Subcutaneous abdominal adipose tissue (tissue), 5 donors: ENCODE data around the gene ATOSB.
A peak's percentile ranks its signal among the peaks of the same experiment; 100 is the strongest.

Source experiments
- H3K27ac ChIP-seq: one replicate; pipeline ENCODE4 v1.7.0; 2013; ENCODE audit warnings: low read depth, mild to moderate bottlenecking, inconsistent platforms, low read length, moderate library complexity
- H3K27me3 ChIP-seq, 5 donors: one replicate each; pipeline ENCODE4 v1.7.0; 2013; ENCODE audit warnings: low read length in 5 of 5, inconsistent platforms in 1 of 5; ENCODE audit not compliant: control insufficient read depth in 5 of 5, insufficient read depth in 4 of 5
- H3K36me3 ChIP-seq, 5 donors: one replicate each; pipeline ENCODE4 v1.7.0; 2013; ENCODE audit warnings: low read length in 5 of 5; ENCODE audit not compliant: control insufficient read depth in 5 of 5, insufficient read depth in 5 of 5
- H3K4me1 ChIP-seq, 5 donors: one replicate each; pipeline ENCODE4 v1.7.0; 2013; ENCODE audit warnings: low read length in 5 of 5, mild to moderate bottlenecking in 3 of 5, moderate library complexity in 1 of 5; ENCODE audit not compliant: control insufficient read depth in 5 of 5, insufficient read depth in 5 of 5
- H3K4me3 ChIP-seq, 5 donors: one replicate each; pipeline ENCODE4 v1.7.0; 2013; ENCODE audit warnings: low read length in 5 of 5, low read depth in 1 of 5
- H3K9ac ChIP-seq, 5 donors: one replicate each; pipeline ENCODE4 v1.7.0; 2013; ENCODE audit warnings: low read length in 5 of 5, mild to moderate bottlenecking in 4 of 5, moderate library complexity in 3 of 5
- H3K9me3 ChIP-seq, 5 donors: one replicate each; pipeline ENCODE4 v1.7.0; 2013; ENCODE audit warnings: low read length in 5 of 5; ENCODE audit not compliant: control insufficient read depth in 5 of 5
- donor health status: healthy.
- donor health status: healthy.
- donor health status: healthy.
- donor health status: healthy.
- donor health status: healthy.

The ATOSB gene

GRCh38 chr9:35105571-35106342 lies 9.9 kb downstream of the ATOSB start:
- Histone ChIP-seq H3K36me3 (peaks cover 0 to 58% (median 51%) of the 10 kb centered on the region in 5 donors), H3K4me1 (peaks cover 19 to 49% (median 42%) of the 10 kb centered on the region in 5 donors), H3K27me3 (no peaks in the 10 kb centered on the region), H3K4me3 (no peak overlapping the region), H3K9ac (no peak overlapping the region), H3K27ac (no peak overlapping the region), H3K9me3 (no peaks in the 10 kb centered on the region)

DNA sequence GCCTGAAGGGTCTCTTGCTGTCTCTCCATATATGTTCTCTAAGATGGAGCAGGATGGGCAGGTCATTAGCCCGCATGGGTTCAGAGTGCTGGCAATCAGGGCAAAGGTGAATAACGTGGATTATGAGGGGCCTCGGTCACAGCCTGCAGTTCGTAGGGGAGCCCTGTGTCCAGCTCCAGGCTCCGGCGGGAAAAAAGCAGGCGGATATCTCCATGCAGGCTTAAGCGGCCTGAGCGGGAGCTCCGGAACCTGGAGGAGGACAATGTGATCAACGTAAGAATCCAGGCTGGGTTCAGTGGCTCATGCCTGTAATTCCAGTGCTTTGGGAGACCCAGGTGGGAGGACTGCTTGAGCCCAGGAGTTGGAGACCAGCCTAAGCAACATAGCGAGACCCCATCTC lies 10.5 kb downstream of the ATOSB start:
- no peaks in the 10 kb centered on the region for H3K9me3 ChIP-seq
- H3K9ac ChIP-seq, result no peak overlapping the region
- no peak overlapping the region for H3K27ac ChIP-seq
- H3K4me1 ChIP-seq, result peaks cover 16 to 43% (median 36%) of the 10 kb centered on the region in 5 donors
- no peaks in the 10 kb centered on the region for H3K27me3 ChIP-seq
- no peak overlapping the region for H3K4me3 ChIP-seq
- peaks cover 0 to 64% (median 57%) of the 10 kb centered on the region in 5 donors for H3K36me3 ChIP-seq

GRCh38 chr9:35104586-35104985 lies 11.1 kb downstream of the ATOSB start:
- Histone ChIP-seq H3K4me1 (peaks cover 16 to 37% (median 32%) of the 10 kb centered on the region in 5 donors), H3K27ac (peak overlapping the region; percentile 89), H3K9me3 (no peaks in the 10 kb centered on the region), H3K36me3 (peaks cover 0 to 69% (median 62%) of the 10 kb centered on the region in 5 donors), H3K9ac (peak overlapping the region in 1 of 5 donors; percentile 92), H3K4me3 (no peak overlapping the region), H3K27me3 (no peaks in the 10 kb centered on the region)

- Histone ChIP-seq H3K4me3 (peak overlapping the region; percentile 69 to 93 (median 76)), H3K27ac (peak overlapping the region; percentile 89), H3K9me3 (no peaks in the 10 kb centered on the region), H3K9ac (peak overlapping the region; percentile 20 to 95 (median 92)), H3K36me3 (peaks cover 0 to 73% (median 63%) of the 10 kb centered on the region in 5 donors), H3K4me1 (peaks cover 16 to 29% (median 26%) of the 10 kb centered on the region in 5 donors), H3K27me3 (no peaks in the 10 kb centered on the region)
Measured at GRCh38 chr9:35103660-35104191, 11.9 kb downstream of the ATOSB start.

- Histone ChIP-seq H3K27me3 (no peaks in the 10 kb centered on the region), H3K36me3 (peaks cover 0 to 66% (median 56%) of the 10 kb centered on the region in 5 donors), H3K4me1 (peaks cover 16 to 26% (median 26%) of the 10 kb centered on the region in 5 donors), H3K27ac (peak within 1 kb of the TSS; percentile 89), H3K9me3 (no peaks in the 10 kb centered on the region), H3K9ac (peak within 1 kb of the TSS; percentile 91 to 95 (median 94)), H3K4me3 (peak within 1 kb of the TSS; percentile 74 to 93 (median 89))
Measured at GRCh38 chr9:35102769-35103659, 12.6 kb downstream of the ATOSB start, which contains the start of gene STOML2. Gene STOML2, minus strand, starts transcription at chr9:35103131. Its CDS starts 37 bp downstream, at chr9:35103094.

DNA sequence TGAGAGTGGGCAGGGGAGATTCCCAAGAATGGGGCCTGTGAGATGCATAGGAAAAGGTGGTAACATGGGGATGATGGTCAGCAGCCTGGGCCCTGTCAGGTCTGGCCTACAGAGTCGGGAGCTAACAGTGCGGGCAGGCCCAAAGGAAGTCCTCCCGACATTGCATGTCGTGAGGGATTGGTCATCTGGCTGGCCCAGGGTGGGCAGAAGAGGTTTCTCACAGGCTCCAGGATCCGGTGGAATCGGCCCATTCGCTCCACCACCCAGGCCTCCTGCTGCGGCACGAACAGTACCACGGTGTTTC lies 13.2 kb downstream of the ATOSB start:
- Histone ChIP-seq H3K4me3 (peak overlapping the region; percentile 74 to 93 (median 89)), H3K27me3 (no peaks in the 10 kb centered on the region), H3K9ac (peak overlapping the region; percentile 91 to 95 (median 94)), H3K9me3 (no peaks in the 10 kb centered on the region), H3K36me3 (peaks cover 0 to 60% (median 51%) of the 10 kb centered on the region in 5 donors), H3K27ac (peak overlapping the region; percentile 89), H3K4me1 (peaks cover 16 to 26% (median 26%) of the 10 kb centered on the region in 5 donors)

- Histone ChIP-seq H3K27ac (no peak overlapping the region), H3K4me3 (no peak overlapping the region), H3K27me3 (no peaks in the 10 kb centered on the region), H3K4me1 (peaks cover 7 to 34% (median 24%) of the 10 kb centered on the region in 5 donors), H3K36me3 (peaks cover 0 to 47% (median 27%) of the 10 kb centered on the region in 5 donors), H3K9me3 (no peaks in the 10 kb centered on the region), H3K9ac (no peak overlapping the region)
Measured at GRCh38 chr9:35097573-35097972, 18.1 kb downstream of the ATOSB start.

DNA sequence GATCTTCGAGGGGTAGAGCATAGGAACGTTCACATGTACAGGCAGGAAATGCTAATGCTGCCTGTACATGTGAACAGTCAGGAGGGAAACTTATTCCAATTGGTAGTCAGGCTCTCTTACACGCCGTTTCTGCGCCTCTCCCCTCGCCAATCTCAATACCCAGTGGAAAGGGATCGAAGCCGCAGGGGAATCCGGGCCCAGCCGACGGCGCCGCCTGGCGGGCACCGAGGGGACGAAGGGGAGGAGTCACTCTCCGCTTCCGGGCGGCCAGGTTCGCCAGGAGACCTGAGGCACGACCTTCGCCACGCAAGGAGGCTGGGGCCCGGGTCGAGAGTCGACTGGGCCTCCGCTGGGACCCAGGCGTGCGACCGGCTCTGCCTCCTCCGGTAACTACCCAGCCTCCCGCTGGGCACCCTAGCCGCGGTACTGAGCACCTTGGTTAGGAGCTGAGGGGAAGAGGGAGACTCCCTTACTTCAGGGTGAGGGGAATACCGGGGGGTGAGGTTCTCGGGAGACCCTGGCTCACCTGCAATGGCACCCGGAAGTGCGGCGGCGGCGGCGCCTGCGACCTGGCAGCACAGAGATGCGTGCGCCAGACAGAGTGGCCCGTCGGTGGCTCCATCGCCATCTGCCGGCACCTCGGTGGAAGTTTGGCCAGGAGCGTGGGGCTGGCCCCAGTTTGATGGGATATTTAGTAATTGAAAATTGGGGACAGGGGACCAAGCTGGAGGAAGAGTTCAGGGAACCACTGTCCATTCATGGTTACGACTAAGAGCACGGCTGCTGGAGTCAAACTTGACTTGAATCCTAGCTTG lies 19.4 kb downstream of the ATOSB start, which contains the start of gene PIGO:
Gene PIGO (minus strand): TSS at position 557 of the 815 bp plus-strand sequence. CDS start 1,026 bp downstream, outside the sequence.
- H3K36me3 ChIP-seq, result peaks cover 0 to 55% (median 41%) of the 10 kb centered on the region in 5 donors
- H3K27ac ChIP-seq, result peak within 1 kb of the TSS; percentile 93
- no peaks in the 10 kb centered on the region for H3K27me3 ChIP-seq
- peak within 1 kb of the TSS; percentile 92 to 96 (median 94) for H3K9ac ChIP-seq
- peaks cover 0 to 21% (median 11%) of the 10 kb centered on the region in 5 donors for H3K4me1 ChIP-seq
- H3K9me3 ChIP-seq, result no peaks in the 10 kb centered on the region
- peak within 1 kb of the TSS; percentile 76 to 99 (median 98) for H3K4me3 ChIP-seq

DNA sequence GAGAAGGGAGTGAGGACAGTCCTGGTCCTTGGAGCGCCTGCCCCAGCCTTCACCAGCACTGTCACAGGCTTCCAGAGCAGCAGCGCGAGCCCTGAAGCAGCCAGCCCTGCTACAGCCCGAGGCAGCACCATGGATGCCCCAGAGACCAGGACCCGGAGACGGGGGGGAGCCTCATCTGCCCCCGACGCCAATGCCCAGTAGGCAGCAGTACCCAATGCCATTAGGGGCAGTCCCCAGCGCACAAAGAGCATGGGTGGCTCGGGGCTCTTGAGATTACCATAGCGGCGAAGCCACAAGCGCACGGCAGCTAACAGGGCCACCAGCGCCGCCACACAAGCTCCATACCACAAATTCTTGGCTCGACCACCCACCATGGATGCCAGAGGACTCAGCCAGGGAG lies 24.1 kb downstream of the ATOSB start:
- Histone ChIP-seq H3K9ac (no peak overlapping the region), H3K36me3 (peaks cover 6 to 78% (median 64%) of the 10 kb centered on the region in 5 donors), H3K9me3 (no peaks in the 10 kb centered on the region), H3K27me3 (no peaks in the 10 kb centered on the region), H3K4me1 (peaks cover 0 to 19% (median 8%) of the 10 kb centered on the region in 5 donors), H3K27ac (no peak overlapping the region), H3K4me3 (no peak overlapping the region)
